GM19238 (cell line): Measurements from ENCODE around the gene PPFIA4.

Experiments used
- DNase-seq: peaks from one replicate; pipeline ENCODE4 v3.0.0; 2011; ENCODE audit warnings: low spot score; ENCODE audit not compliant: insufficient read length

Gene PPFIA4

DNA sequence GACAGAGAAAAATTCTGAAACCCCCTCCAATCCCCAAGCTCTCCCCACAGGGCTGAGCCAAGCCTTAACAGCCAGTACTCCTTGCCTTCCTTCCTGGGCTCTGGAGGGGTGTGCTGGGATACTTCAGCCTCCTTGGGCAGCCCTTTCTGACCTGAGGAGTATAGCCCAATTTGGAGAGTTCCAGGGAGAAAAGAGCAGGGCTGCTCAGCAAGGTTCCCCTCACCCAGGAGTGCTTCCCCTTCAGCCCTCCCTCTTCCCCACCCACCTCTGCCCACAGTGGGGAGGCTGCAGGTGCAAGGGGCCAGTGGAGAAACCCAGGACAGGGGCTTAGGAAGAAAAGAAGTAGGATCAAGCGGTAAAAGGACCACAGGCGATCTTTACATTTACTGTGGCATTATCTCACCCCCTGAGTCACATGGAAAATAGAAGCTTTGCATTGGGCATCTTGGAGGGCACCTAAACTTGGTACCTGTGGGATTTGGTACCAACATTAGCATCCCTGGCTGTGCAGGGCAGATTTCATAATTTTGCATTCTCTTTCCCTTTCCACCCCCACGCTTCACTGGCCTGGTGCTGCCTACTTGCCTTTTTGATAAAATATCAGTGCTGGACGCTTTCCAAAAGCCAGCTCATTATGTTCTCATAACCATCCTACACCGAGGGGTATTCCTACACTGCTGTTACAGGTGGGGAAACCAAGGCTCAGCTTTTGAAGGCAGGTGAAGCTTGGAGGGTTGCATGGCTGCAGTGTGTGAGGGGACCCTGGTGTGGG lies 98.4 kb downstream of the PPFIA4 start:
- no peak for DNase-seq

DNA sequence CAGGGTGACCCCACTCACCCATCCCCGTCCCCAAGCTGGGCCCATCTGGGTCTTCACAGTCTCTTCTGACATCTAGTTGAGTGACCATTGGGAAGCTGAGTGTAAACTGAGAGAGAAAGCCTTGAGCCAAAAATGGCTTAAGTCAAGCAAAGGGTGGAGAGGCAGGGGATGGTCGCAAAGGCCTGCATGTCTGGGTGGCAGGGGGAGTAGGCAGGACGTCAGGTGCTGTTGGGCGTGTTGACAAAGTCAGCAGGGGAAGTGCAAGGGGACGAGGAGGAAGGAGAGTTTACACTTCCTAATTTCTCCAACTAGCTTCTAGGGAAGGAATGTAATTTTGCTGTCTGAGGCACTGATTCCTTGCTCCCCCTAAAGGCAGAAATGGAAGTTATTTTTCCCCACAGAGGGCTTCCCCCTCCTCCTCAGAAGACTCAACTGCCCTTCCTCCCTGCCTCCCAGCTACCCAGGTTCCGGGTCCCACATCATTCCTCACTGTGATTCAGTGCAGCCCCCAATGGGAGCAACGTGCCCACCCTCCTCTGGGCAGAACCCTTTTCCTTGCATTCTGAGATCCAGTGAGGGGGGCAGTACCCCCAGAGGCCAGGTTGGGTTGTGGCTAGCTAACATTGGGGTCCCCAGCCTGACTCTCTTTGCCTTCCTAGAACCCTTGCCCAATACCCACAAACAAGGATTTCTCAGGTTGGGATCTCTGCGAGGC lies 100.0 kb downstream of the PPFIA4 start:
- DNase-seq: no peak

DNA sequence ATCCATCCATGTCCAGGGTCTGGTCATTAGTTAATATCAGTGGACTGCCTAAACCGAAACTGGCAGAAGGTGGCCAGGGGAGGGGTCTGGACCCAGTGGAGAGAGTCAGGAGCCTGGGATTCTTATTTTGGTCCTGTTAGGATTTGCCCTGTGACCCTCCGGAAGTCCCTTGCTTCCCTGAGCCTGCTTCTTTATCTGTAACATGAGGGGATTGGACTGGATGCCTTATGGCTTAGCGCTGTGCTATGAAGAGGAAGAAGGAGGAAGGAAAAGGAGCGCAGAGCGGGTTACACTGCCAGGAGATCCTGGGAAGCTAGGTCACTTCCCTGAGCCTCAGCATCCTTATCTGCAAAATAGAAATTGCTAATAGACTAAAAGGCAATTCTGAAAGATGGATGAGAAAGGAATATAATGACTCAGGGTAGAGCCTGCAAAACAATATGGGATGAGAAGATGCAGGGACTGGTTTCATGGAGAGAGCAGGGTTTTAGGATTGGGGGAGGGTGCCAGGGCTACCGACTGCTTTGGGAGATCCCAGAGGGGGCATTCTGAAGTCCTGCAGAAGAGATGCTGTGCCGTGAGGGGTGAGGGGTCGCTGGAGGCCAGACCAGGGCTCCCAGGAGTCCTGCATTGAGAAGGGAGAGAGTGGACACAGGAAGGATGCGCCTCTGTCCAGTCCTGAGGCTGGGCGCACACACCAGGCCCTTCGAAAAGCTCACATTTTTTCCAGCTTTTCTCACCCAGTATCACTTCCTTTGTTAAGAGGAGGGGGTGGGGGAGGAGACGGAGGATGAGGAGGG lies 100.8 kb downstream of the PPFIA4 start:
- DNase-seq: no peak

DNA sequence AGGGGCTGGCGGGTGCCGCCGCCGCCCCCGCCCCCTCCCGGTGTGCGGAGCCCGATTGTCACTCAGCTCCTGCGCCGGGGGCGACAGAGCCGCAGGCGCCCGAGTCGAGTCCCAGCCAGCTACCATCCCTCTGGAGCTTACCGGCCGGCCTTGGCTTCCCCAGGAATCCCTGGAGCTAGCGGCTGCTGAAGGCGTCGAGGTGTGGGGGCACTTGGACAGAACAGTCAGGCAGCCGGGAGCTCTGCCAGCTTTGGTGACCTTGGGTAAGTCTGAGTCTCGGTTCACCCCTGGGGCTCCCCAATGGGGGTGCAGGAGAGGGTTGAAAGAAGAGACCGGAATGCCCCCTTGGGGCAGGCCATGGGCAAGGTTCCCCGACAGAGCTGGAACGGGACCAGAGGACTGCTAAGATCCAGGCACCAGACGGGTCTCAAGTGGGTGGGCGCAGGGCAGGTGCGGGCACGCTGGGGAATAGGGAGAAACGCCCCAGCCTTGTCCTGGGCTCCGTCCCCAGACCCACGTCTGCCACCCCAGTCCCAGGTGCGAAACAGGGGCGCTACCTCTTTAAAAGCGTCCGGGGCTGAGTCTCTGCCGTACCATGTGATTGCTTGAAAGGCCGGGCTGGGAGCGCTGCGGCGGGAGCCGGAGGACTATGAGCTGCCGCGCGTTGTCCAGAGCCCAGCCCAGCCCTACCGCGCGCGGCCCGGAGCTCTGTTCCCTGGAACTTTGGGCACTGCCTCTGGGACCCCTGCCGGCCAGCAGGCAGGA lies 101.6 kb downstream of the PPFIA4 start, which contains the start of gene ADORA1:
TSS of gene ADORA1 (plus strand) at position 61 of the 765 bp plus-strand sequence. CDS start 1,116 bp downstream, outside the sequence.
- DNase-seq: no peak

DNA sequence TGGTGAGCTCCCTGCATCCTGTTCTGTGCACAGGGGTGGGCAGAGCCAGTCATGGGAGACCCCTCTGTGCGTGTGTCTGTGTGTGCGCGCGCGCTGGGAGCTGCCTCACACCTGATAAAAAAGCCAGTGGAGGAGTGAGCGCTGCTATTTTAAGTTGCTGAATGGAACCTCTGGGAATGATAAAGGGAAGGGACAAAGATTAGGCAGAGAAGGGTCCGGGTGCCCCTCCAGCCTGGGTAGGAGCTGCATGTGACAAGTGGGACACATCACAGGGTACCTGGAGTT lies 102.1 kb downstream of the PPFIA4 start:
- no peak for DNase-seq
